ENCODE data around the gene TIGD1.

The TIGD1 gene

GRCh38 chr2:232521098-232521497 is 29.3 kb downstream of the TIGD1 start (continued):
- TF ChIP-seq PATZ1 (CRISPR knock-in tag; IDR thresholded peaks at IDR 0.05; ENCODE audit: borderline replicate concordance): no peak
- TF ChIP-seq ZFP3 (CRISPR knock-in tag; IDR thresholded peaks at IDR 0.05): no peak
- no peak for TF ChIP-seq BACH2 (CRISPR knock-in tag; IDR thresholded peaks at IDR 0.05; ENCODE audit: borderline replicate concordance)
- no peak for TF ChIP-seq TSHZ2 (CRISPR knock-in tag; IDR thresholded peaks at IDR 0.05)

- no peak for ATAC-seq
Observed at GRCh38 chr2:232520489-232520888, 29.9 kb downstream of the TIGD1 start.

More at GRCh38 chr2:232520489-232520888, 29.9 kb downstream of the TIGD1 start:
- TF ChIP-seq GLIS3 (CRISPR knock-in tag; IDR thresholded peaks at IDR 0.05): no peak
- TF ChIP-seq, protein P1, sequence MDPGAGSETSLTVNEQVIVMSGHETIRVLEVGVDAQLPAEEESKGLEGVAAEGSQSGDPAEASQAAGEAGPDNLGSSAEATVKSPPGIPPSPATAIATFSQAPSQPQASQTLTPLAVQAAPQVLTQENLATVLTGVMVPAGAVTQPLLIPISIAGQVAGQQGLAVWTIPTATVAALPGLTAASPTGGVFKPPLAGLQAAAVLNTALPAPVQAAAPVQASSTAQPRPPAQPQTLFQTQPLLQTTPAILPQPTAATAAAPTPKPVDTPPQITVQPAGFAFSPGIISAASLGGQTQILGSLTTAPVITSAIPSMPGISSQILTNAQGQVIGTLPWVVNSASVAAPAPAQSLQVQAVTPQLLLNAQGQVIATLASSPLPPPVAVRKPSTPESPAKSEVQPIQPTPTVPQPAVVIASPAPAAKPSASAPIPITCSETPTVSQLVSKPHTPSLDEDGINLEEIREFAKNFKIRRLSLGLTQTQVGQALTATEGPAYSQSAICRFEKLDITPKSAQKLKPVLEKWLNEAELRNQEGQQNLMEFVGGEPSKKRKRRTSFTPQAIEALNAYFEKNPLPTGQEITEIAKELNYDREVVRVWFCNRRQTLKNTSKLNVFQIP (CRISPR knock-in tag; IDR thresholded peaks at IDR 0.05; ENCODE audit: borderline replicate concordance, low read depth): no peak
- TF ChIP-seq RARB (CRISPR knock-in tag; IDR thresholded peaks at IDR 0.05): no peak
- no peak for TF ChIP-seq CSDC2 (CRISPR knock-in tag; IDR thresholded peaks at IDR 0.05)
- no peak for TF ChIP-seq ZNF70 (CRISPR knock-in tag; IDR thresholded peaks at IDR 0.05)
- TF ChIP-seq PATZ1 (CRISPR knock-in tag; IDR thresholded peaks at IDR 0.05; ENCODE audit: borderline replicate concordance): no peak
- TF ChIP-seq TOX (CRISPR knock-in tag; IDR thresholded peaks at IDR 0.05; ENCODE audit: borderline replicate concordance): no peak
- no peak for TF ChIP-seq OSR1 (CRISPR knock-in tag; IDR thresholded peaks at IDR 0.05)
- TF ChIP-seq CSRNP3 (CRISPR knock-in tag; IDR thresholded peaks at IDR 0.05): no peak
- no peak for TF ChIP-seq ZFP30 (CRISPR knock-in tag; IDR thresholded peaks at IDR 0.05)
- TF ChIP-seq ZFP3 (CRISPR knock-in tag; IDR thresholded peaks at IDR 0.05): no peak
- no peak for TF ChIP-seq ESRRG (CRISPR knock-in tag; IDR thresholded peaks at IDR 0.05)
- TF ChIP-seq ZNF8 (CRISPR knock-in tag; IDR thresholded peaks at IDR 0.05): no peak
- TF ChIP-seq PPARA (CRISPR knock-in tag; IDR thresholded peaks at IDR 0.05; ENCODE audit: borderline replicate concordance): no peak
- TF ChIP-seq ZNF565 (CRISPR knock-in tag; conservative IDR thresholded peaks at IDR 0.05; ENCODE audit: low read depth): no peak
- TF ChIP-seq, protein P2, sequence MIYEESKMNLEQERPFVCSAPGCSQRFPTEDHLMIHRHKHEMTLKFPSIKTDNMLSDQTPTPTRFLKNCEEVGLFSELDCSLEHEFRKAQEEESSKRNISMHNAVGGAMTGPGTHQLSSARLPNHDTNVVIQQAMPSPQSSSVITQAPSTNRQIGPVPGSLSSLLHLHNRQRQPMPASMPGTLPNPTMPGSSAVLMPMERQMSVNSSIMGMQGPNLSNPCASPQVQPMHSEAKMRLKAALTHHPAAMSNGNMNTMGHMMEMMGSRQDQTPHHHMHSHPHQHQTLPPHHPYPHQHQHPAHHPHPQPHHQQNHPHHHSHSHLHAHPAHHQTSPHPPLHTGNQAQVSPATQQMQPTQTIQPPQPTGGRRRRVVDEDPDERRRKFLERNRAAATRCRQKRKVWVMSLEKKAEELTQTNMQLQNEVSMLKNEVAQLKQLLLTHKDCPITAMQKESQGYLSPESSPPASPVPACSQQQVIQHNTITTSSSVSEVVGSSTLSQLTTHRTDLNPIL (CRISPR knock-in tag; IDR thresholded peaks at IDR 0.05; ENCODE audit: low read depth): no peak
- no peak for TF ChIP-seq SNAI2 (CRISPR knock-in tag; IDR thresholded peaks at IDR 0.05)
- TF ChIP-seq TCF4 (CRISPR knock-in tag; IDR thresholded peaks at IDR 0.05; ENCODE audit: borderline replicate concordance): no peak
- no peak for TF ChIP-seq TSHZ2 (CRISPR knock-in tag; IDR thresholded peaks at IDR 0.05)

All from SK-N-SH treated with all-trans-retinoic acid at 6 μM for 48 hours (cell line).